GM12864 (cell line): Measurements from ENCODE around the gene CLEC2B.
"Not testable (repeated sequence)": the region's sequence is repeated elsewhere in the genome, so short reads cannot be mapped to it uniquely, and the experiment has no call there.

Source experiments
- DNase-seq: peaks from one replicate; pipeline ENCODE4 v3.0.0-alpha.2; 2011; ENCODE audit warnings: low read depth
- H3K4me3 ChIP-seq: 2 replicates; pipeline ENCODE4 v1.5.1; 2011; ENCODE audit warnings: mild to moderate bottlenecking, low read depth, low read length, control low read depth
- CTCF ChIP-seq: IDR thresholded peaks from 2 replicates; pipeline ENCODE4 v1.5.1; 2011; ENCODE audit warnings: low read depth, mild to moderate bottlenecking, moderate library complexity, low read length, control low read depth, inconsistent platforms; ENCODE audit errors: missing control alignments

CLEC2B gene

GRCh38 chr12:9888665-9889273 lies 19.6 kb upstream of the CLEC2B start:
- DNase-seq: no peak
- no peak overlapping the region for H3K4me3 ChIP-seq
- TF ChIP-seq CTCF: no peak

- H3K4me3 ChIP-seq: no peak overlapping the region
- DNase-seq: no peak
- no peak for TF ChIP-seq CTCF
Observed at GRCh38 chr12:9883175-9883574, 14.0 kb upstream of the CLEC2B start.

GRCh38 chr12:9881988-9882387 lies 12.8 kb upstream of the CLEC2B start:
- no peak for DNase-seq
- TF ChIP-seq CTCF: no peak
- H3K4me3 ChIP-seq: no peak overlapping the region

- no peak for DNase-seq
- H3K4me3 ChIP-seq: no peak within 1 kb of the TSS
- no peak for TF ChIP-seq CTCF
Observed at GRCh38 chr12:9881246-9881645, 12.1 kb upstream of the CLEC2B start, which contains the start of gene KLRF2. TSS of gene KLRF2 (plus strand) at chr12:9881489. CDS start at chr12:9881596, 107 bp downstream.

- no peak for DNase-seq
- TF ChIP-seq CTCF: no peak
Observed at GRCh38 chr12:9880532-9881078, 11.5 kb upstream of the CLEC2B start.

GRCh38 chr12:9876120-9876519 lies 7.0 kb upstream of the CLEC2B start:
- H3K4me3 ChIP-seq, DNase-seq: not testable (repeated sequence)

More at GRCh38 chr12:9880532-9881078, 11.5 kb upstream of the CLEC2B start:
- H3K4me3 ChIP-seq: no peak overlapping the region

- DNase-seq: no peak
- H3K4me3 ChIP-seq: no peak overlapping the region
- TF ChIP-seq CTCF: no peak
Observed at GRCh38 chr12:9872742-9873141, 3.6 kb upstream of the CLEC2B start.
